ENCODE results near the gene YTHDF1.

DNA sequence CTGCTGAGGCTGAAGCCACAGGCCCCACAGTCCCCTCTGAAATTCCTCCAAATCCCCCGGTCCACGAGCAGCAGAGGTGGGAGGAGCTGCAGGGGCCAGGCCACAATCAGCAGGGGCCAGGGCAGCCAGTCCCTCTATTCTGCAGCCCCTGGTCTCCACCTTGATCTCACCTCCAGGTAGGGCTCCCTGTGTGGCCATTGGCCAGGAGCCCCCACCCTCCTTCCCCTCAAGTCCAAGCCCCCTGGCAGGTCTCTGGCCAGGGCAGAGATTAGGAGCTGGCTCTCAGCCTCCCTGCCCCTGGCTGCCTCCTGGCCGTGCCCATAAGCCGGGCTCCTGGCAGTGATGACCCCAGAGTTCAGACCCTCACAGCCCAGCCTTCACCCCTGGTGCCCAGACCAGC is 34.7 kb downstream of the YTHDF1 start:
- no peak for TF ChIP-seq CTCF (IDR thresholded peaks at IDR 0.05)
- TF ChIP-seq POLR2AphosphoS5 (IDR thresholded peaks at IDR 0.05; ENCODE audit: insufficient read depth in 1 of 2, low read depth in 1 of 2): no peak
- no peak for TF ChIP-seq POLR2A (IDR thresholded peaks at IDR 0.05)

Data from vagina (tissue), 2 donors.